GM21529 (cell line): ENCODE measurements around the gene MTOR.
"Not testable (repeated sequence)": the region's sequence is repeated elsewhere in the genome, so short reads cannot be mapped to it uniquely, and the experiment has no call there.

ENCODE experiments used
- ATAC-seq: cut with Tn5 transposase; IDR thresholded peaks from one replicate; pipeline ENCODE4 v1.9.1; 2021; ENCODE audit not compliant: unreplicated experiment

Gene MTOR

GRCh38 chr1:11125931-11126330 lies 136.4 kb downstream of the MTOR start:
- ATAC-seq: no peak

GRCh38 chr1:11124965-11125364 lies 137.4 kb downstream of the MTOR start:
- no peak for ATAC-seq

DNA sequence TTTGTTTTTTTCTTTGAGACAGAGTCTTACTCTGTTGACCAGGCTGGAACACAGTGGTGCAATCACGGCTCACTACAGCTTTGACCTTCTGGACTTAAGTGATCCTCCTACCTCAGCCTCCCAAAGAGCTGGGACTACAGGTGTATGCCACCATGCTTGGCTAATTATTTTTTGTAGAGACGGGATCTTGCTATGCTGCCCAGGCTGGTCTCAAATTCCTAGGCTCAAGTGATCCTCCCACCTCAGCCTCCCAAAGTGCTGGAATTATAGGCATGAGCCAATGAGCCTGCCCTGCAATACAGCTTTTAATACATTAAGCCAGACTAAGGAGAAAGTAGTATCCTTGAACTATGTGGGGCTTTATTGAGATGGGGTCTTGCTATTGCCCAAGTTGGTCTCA lies 146.0 kb downstream of the MTOR start:
- no peak for ATAC-seq

- ATAC-seq: no peak
These were observed 147.4 kb downstream of the MTOR start for GRCh38 chr1:11114966-11115365.

DNA sequence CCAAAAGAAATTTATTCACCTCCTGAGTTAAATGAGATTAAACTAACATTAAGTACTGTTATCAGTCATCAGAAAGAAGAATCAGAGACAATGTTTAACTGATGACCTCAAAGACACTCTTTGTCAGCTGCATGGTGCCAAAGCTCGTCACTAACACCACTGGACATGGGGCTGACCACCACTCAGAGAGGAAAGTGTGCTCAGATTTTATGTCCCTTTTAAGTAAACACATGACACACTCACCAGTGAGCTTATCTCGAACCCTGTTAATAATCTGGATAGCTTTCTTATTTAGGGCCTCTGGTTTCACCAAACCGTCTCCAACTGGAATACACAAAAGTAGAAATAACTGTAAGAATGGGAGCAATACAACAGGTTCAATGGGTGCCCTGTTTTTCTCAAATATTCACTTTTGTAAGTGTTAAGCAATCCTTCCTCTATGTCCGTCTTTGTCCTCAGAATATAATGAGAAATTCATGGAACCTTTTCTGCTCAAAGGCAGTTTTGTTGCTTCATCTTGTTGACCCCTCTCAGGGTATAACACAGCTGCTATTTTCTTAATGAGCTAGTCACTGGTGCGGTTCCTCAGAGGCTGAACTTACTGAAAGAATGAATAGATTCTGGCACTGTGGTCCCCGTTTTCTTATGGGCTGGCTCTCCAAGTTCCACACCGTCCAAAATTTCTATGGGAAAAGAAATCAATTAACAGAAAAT lies 153.1 kb downstream of the MTOR start:
- no peak for ATAC-seq

DNA sequence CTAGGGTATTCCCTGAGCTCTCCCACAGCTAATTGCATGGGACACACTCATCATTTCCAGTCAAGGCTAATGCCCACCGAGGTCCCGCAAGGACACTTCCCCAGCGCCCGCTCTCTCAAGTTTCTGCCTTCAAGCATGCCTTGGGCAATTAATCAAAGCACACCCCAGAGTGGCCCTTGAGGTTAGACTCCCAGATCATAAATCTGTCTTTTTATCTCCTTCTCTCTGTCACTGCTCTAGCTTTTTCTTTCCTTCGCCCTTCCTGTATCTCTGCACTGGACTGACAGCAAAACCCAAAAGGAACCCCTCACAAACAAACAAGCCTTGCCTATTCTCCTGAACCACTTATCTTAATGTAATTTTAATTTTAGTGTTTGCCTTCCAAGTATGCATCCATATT lies 154.8 kb downstream of the MTOR start:
- no peak for ATAC-seq

DNA sequence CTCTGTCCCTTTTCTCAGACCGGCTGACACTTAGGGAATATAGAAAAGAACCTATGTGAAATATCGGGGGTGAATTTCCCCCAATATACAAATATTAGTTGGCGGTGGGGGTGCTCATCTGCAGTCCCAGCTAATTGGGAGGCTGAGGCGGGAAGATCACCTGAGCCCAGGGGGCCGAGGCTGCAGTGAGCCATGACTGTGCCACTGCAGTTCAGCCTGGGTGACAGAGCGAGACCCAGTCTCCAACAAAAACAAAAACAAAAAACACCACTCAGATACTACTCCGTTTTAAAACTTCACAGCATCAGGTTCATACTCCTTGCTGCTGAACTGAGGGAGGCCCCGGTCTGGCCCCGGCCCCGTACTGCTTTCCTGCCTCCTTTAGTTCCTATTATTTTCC lies 156.8 kb downstream of the MTOR start:
- no peak for ATAC-seq

DNA sequence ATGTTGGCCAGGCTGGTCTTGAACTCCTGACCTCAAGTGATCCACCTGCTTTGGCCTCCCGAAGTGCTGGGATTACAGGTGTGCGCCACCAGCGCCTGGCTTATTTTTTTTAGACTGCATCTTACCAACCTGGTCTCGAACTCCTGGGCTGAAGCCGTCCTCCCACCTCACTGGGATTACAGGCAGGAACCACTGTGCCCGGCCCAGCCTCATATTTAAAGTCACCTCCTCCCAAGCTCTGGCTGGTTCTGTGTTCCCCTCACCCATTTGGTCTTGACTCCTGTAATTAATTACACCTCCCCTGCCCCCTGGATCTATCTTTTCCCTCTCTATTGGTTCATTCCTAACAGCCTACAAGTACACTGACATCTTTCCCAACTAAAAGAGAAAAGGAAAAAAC lies 161.0 kb downstream of the MTOR start:
- ATAC-seq: no peak

GRCh38 chr1:11100806-11101205 lies 161.5 kb downstream of the MTOR start:
- ATAC-seq: not testable (repeated sequence)

- ATAC-seq: no peak
These were observed 162.2 kb downstream of the MTOR start for GRCh38 chr1:11100149-11100493.

- ATAC-seq: peak; percentile 93
These were observed 162.8 kb downstream of the MTOR start, which contains the start of gene EXOSC10 for GRCh38 chr1:11099310-11100148. Gene EXOSC10 (minus strand): TSS chr1:11099869. CDS start chr1:11099831, 38 bp downstream.

GRCh38 chr1:11098931-11099309 lies 163.4 kb downstream of the MTOR start:
- ATAC-seq: no peak

- ATAC-seq: not testable (repeated sequence)
These were observed 178.6 kb downstream of the MTOR start for GRCh38 chr1:11083784-11084183.

DNA sequence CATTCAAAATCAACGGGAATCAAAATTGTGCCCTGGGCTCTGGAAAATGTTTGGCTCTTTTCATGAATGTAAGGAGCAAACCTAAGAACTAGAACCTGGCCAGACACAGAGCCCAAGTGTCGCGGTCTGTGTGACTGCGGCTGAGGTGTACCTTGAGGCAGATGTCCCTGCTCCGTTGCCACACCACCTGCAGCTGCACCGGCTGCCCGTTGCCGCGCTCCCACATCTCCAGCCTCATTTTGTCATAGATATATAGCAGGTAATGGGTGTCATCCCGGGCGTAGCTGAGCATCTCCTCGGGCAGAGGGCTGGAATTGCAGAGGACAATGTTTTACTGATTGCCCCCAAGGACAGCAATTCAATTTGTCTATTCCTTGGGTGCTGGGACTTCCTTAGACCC lies 181.4 kb downstream of the MTOR start:
- ATAC-seq: no peak

- no peak for ATAC-seq
These were observed 183.7 kb downstream of the MTOR start for GRCh38 chr1:11078631-11079030.

DNA sequence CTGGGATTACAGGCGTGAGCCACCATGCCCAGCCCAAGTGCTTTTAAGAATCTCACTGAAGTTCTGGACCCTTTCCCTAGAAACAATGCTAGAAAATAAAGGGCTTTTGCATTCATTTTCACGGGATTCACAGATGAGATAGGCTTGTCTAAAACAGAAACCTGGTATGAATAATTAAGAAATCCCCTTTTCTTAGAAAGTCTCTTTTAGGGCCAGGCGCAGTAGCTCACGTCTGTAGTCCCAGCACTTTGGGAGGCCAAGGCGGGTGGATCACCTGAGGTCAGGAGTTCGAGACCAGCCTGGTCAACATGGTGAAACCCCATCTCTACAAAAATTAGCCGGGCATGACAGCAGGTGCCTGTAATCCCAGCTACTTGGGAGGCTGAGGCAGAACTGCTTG lies 189.0 kb downstream of the MTOR start:
- not testable (repeated sequence) for ATAC-seq

DNA sequence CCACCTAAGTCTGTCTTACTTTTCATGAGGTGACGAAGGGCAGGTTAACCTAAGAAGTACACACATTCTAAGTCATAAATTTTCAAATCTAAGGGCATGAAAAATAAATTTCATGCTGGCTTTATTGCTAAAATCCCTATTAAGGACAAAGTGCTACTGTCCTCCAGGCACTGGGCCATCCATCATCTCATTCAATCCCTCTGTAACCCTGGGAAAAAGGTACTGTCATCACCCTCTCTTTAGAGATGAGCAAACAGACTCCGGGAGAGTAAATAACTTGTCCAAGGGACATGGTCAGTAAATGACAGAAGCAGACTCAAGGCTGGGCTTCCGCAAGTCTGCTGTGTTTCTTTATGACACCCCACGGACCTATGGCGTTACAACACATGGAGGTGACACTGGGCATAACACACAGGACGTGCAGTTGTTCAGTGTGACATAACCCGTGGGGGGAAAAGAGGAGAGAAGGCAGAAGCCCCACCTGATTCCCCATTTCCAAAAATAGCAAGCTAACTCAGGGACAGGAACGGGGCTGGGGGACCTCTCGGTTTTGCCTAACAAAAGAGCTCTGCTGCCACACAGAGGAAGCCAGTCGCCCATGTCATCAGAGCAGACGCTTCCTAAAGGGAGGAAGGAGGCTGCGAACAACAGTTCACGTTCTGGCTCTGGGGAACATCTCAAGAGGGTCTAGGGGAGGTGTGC lies 190.0 kb downstream of the MTOR start:
- ATAC-seq: no peak

- ATAC-seq: no peak
These were observed 190.7 kb downstream of the MTOR start for GRCh38 chr1:11071463-11072215.

- ATAC-seq: no peak
These were observed 191.5 kb downstream of the MTOR start for GRCh38 chr1:11070876-11071275.

GRCh38 chr1:11068600-11069473 lies 193.5 kb downstream of the MTOR start:
- no peak for ATAC-seq
